ENCODE measurements around the gene CLEC4M.
"Not testable (repeated sequence)": the region's sequence is repeated elsewhere in the genome, so short reads cannot be mapped to it uniquely, and the experiment has no call there.

CLEC4M gene

DNA sequence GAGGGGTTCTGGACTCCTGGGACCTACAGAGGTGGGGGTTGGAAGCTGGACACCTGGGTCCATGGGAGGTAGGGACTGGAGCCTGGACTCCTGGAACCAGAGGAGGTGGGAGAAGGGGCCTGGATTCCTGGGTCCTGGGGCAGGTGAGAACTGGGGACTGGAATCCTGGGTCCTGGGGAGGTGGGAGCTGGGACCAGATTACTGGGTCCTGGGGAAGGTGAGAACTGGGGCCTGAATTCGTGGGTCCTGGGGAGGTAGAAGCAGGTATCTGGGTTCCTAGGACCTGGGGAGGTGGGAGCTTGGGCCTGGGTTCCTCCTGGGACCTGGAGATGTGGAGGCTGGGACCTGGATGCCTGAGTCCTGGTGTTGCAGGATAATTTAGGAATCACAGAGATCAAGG, 653 bp downstream of the CLEC4M start:
- no peak for DNase-seq (ENCODE audit: extremely low spot score)
- ChIA-PET CTCF (interaction anchor here (0.6 to 1.0 kb wide), 2 partner anchors 12 to 59 kb away, joined by 3 read pairs; no protein-coding TSS in a partner anchor), POLR2A (no interaction called here)
- TF ChIP-seq SP1 (IDR thresholded peaks at IDR 0.05), result no peak
- TF ChIP-seq ZNF384 (IDR thresholded peaks at IDR 0.05), result no peak
- TF ChIP-seq HDGF (IDR thresholded peaks at IDR 0.05; ENCODE audit: borderline replicate concordance), result no peak
- no peak for TF ChIP-seq FOXM1 (IDR thresholded peaks at IDR 0.05; ENCODE audit: borderline replicate concordance)
- TF ChIP-seq BHLHE40 (IDR thresholded peaks at IDR 0.05; ENCODE audit: borderline replicate concordance), result no peak
- TF ChIP-seq TARDBP (IDR thresholded peaks at IDR 0.05), result no peak
- TF ChIP-seq FOXA1 (IDR thresholded peaks at IDR 0.05), result no peak
- TF ChIP-seq SUZ12 (IDR thresholded peaks at IDR 0.05), result no peak
- TF ChIP-seq NFRKB (IDR thresholded peaks at IDR 0.05), result no peak

DNA sequence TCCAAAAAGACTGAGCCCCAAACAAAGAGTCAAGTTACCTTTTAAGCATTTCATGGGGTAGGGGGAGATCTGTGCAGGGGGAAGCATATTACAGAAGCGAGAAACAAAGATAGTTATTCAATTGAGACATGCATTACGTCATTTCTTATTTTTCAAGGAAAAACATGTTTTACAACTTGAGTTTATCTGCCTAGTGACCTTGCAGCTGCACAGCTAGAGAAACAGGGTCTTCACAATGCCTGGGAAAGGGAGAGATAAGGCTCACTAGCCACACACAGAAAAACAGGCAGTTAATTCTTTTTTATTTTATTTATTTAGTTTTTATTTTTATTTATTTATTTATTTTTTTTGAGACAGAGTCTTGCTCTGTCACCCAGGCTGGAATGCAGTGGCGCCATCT, 1.1 kb downstream of the CLEC4M start:
- CTCF ChIA-PET, result interaction anchor here (0.6 to 1.0 kb wide), 2 partner anchors 12 to 59 kb away, joined by 3 read pairs; no protein-coding TSS in a partner anchor
- DNase-seq (ENCODE audit: extremely low spot score); POLR2A ChIA-PET: not testable (repeated sequence)

DNA sequence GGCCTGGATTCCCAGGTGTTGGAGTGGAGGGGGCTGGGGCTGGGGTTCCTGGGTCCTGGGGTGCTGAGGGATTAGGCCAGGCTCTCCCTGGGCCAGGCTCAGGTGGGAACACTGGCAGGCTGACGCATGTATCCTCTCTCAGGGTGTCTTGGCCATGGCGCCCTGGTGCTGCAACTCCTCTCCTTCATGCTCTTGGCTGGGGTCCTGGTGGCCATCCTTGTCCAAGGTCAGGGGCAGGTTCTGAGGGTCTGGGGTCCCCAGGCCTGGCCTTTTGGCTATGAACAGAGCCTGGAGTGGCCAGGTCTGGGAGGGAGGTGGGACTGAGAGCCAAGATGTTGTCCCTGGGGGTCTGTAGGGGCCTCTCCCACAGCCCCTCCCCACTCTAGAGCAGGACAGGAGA, 2.0 kb downstream of the CLEC4M start:
- POLR2A ChIA-PET; DNase-seq (ENCODE audit: extremely low spot score): not testable (repeated sequence)
- CTCF ChIA-PET, result interaction anchor here (0.6 kb wide), 1 partner anchor 27 kb away, joined by 4 read pairs; no protein-coding TSS in a partner anchor

DNA sequence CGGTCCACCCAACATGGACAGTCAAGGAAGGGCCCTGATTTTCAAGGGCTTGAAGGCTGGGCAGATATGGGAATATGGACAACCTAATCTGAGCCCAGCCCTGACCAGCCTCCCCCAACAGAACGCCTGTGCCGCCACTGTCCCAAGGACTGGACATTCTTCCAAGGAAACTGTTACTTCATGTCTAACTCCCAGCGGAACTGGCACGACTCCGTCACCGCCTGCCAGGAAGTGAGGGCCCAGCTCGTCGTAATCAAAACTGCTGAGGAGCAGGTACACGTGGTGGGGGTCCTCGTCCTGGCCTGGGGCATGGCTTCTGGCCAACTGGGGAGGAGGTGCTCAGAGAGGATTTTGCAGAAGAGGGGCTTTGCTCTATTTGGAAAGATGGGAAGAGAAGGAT, 3.5 kb downstream of the CLEC4M start:
- ChIA-PET POLR2A (no interaction called here), CTCF (no interaction called here)

DNA sequence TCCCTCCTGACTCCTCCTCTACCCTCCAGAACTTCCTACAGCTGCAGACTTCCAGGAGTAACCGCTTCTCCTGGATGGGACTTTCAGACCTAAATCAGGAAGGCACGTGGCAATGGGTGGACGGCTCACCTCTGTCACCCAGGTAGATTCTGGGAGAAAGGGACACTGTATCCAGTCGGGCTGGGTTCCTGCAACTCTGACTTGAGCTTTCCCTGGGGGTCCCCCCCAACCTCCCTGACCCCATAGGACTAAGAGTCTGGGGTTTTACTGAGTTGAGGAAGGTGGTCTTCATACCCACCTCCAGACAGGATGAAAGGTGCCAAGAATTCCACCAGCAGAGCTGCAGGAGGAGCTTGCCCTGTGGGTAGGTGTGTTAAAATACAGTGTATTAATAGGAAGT, 4.4 kb downstream of the CLEC4M start:
- DNase-seq (ENCODE audit: extremely low spot score), result no peak
- ChIA-PET POLR2A (no interaction called here), CTCF (interaction anchor here (0.5 kb wide), 1 partner anchor 177 kb away, joined by 3 read pairs; no protein-coding TSS in a partner anchor)
- TF ChIP-seq LEF1 (IDR thresholded peaks at IDR 0.05; ENCODE audit: borderline replicate concordance) (no peak), FOXK2 (IDR thresholded peaks at IDR 0.05) (no peak), TARDBP (IDR thresholded peaks at IDR 0.05) (no peak), L3MBTL2 (conservative IDR thresholded peaks at IDR 0.05) (no peak)

More for the DNA sequence above, 3.5 kb downstream of the CLEC4M start:
- DNase-seq (ENCODE audit: extremely low spot score), result no peak
- TF ChIP-seq SP1 (IDR thresholded peaks at IDR 0.05), result no peak
- no peak for TF ChIP-seq BHLHE40 (IDR thresholded peaks at IDR 0.05; ENCODE audit: borderline replicate concordance)
- TF ChIP-seq ELF4 (IDR thresholded peaks at IDR 0.05), result no peak
- no peak for TF ChIP-seq HDGF (IDR thresholded peaks at IDR 0.05; ENCODE audit: borderline replicate concordance)
- no peak for TF ChIP-seq TARDBP (IDR thresholded peaks at IDR 0.05)
- no peak for TF ChIP-seq ZNF384 (IDR thresholded peaks at IDR 0.05)
- no peak for TF ChIP-seq CTBP1 (IDR thresholded peaks at IDR 0.05; ENCODE audit: borderline replicate concordance)
- no peak for TF ChIP-seq FOXM1 (IDR thresholded peaks at IDR 0.05; ENCODE audit: borderline replicate concordance)
- TF ChIP-seq L3MBTL2 (conservative IDR thresholded peaks at IDR 0.05), result no peak

DNA sequence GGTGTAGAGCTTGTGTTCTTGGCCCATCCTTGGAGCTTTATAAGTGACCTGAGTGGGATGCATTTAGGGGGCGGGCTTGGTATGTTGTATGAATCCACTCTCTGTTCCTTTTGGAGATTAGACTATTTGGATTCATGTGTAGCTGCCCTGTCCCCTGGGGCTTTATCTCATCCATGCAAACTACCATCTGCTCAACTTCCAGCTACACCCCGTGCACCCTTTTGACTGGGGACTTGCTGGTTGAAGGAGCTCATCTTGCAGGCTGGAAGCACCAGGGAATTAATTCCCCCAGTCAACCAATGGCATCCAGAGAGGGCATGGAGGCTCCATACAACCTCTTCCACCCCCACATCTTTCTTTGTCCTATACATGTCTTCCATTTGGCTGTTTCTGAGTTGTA, 6.1 kb downstream of the CLEC4M start:
- ChIA-PET CTCF (no interaction called here), POLR2A (no interaction called here)
- no peak for DNase-seq (ENCODE audit: extremely low spot score)
- no peak for TF ChIP-seq SUZ12 (IDR thresholded peaks at IDR 0.05)
- no peak for TF ChIP-seq HDGF (IDR thresholded peaks at IDR 0.05; ENCODE audit: borderline replicate concordance)

DNA sequence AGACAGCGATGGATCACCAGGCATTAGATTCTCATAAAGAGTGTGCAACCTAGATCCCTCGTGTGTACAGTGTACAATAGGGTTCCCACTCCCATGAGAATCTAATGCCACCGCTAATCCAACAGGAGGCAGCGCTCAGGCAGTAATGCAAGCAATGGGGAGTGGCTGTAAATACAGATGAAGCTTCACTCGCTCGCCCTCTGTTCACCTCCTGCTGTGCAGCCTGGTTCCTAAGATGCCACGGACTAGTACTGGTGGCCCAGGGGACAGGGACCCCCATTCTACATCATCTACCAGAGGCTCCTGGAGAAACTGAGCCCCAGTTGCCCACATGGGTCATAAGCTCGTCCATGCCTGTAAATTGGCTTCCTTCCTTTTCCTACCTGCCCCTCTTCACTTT, 8.0 kb downstream of the CLEC4M start:
- no peak for DNase-seq (ENCODE audit: extremely low spot score)
- CTCF ChIA-PET, result no interaction called here
- POLR2A ChIA-PET, result no interaction called here
- no peak for TF ChIP-seq ARNT (IDR thresholded peaks at IDR 0.05)

DNA sequence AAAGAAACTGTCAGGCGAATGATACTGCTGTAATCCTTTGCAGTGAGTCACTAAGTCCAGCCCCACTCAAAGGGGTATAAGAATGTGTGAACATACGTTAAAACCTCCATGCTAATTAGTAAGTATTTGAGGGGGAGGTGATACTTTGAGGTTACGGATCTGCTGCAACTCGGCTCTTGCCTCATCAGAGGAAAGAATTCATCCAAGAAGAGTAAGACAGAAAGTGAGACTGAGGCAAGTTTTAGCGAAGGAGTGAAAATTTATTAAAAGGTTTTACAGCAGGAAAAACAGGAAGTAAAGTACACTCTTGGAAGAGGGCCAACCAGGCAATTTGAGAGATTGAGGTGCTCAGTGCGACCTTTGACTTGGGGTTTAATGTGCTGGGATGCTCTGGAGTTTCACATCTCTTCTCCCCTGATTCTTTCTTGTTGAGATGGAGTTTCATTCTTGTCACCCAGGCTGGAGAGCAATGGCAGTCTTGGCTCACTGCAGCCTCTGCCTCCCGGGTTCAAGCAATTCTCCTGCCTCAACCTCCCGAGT, 9.8 kb downstream of the CLEC4M start:
- no peak for DNase-seq (ENCODE audit: extremely low spot score)
- no peak for TF ChIP-seq ARNT (IDR thresholded peaks at IDR 0.05)
- TF ChIP-seq ELF4 (IDR thresholded peaks at IDR 0.05), result no peak
- no peak for TF ChIP-seq NFRKB (IDR thresholded peaks at IDR 0.05)
- TF ChIP-seq L3MBTL2 (conservative IDR thresholded peaks at IDR 0.05), result no peak
- no peak for TF ChIP-seq ZNF384 (IDR thresholded peaks at IDR 0.05)
- TF ChIP-seq LEF1 (IDR thresholded peaks at IDR 0.05; ENCODE audit: borderline replicate concordance), result no peak
- TF ChIP-seq SP1 (IDR thresholded peaks at IDR 0.05), result no peak
- TF ChIP-seq FOXK2 (IDR thresholded peaks at IDR 0.05), result no peak
- no peak for TF ChIP-seq SUZ12 (IDR thresholded peaks at IDR 0.05)
- CTCF ChIA-PET, result no interaction called here
- POLR2A ChIA-PET, result no interaction called here

DNA sequence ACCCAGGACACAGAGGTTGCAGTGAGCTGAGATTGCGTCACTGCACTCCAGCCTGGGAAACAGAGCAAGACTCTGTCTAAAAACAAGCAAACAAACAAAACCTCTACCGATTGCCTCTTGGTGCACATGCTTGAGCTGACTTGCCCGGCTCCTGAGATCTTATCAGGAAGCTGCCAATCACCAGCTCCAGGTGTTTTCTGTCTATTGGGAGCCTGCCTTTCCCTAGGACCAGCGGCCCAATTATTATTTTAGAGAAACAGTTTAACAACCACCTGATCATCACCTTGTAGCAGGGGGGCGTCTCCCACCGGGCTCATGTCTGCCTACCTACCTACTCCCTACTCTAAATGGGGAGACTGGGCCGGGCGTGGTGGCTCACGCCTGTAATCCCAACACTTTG, 10.8 kb downstream of the CLEC4M start:
- TF ChIP-seq L3MBTL2 (conservative IDR thresholded peaks at IDR 0.05) (no peak), ZNF384 (IDR thresholded peaks at IDR 0.05) (no peak), FOXK2 (IDR thresholded peaks at IDR 0.05) (no peak), CTBP1 (IDR thresholded peaks at IDR 0.05; ENCODE audit: borderline replicate concordance) (no peak), BHLHE40 (IDR thresholded peaks at IDR 0.05; ENCODE audit: borderline replicate concordance) (no peak), ARNT (IDR thresholded peaks at IDR 0.05) (no peak), SUZ12 (IDR thresholded peaks at IDR 0.05) (no peak), SP1 (IDR thresholded peaks at IDR 0.05) (no peak), NFRKB (IDR thresholded peaks at IDR 0.05) (no peak), ELF4 (IDR thresholded peaks at IDR 0.05) (no peak), LEF1 (IDR thresholded peaks at IDR 0.05; ENCODE audit: borderline replicate concordance) (no peak)
- ChIA-PET POLR2A (no interaction called here), CTCF (no interaction called here)
- DNase-seq (ENCODE audit: extremely low spot score), result no peak

DNA sequence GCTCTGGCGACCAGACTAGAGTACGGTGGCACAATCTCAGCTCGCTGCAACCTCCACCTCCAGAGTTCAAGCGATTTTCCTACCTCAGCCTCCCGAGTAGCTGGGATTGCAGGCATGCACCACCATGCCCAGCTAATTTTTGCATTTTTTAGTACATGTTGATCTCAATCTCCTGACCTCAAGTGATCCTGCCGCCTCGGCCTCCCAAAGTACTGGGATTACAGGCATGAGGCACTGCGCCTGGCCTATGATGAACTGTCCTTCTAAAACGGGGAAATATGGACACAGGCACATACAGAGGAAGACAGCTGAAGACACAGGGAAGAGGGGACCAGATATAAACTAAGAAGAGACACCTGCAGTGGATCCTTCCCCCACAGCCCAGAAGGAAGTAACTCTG, 12.7 kb downstream of the CLEC4M start:
- TF ChIP-seq SP1 (IDR thresholded peaks at IDR 0.05) (no peak), ZNF384 (IDR thresholded peaks at IDR 0.05) (no peak), LEF1 (IDR thresholded peaks at IDR 0.05; ENCODE audit: borderline replicate concordance) (no peak), L3MBTL2 (conservative IDR thresholded peaks at IDR 0.05) (no peak), FOXK2 (IDR thresholded peaks at IDR 0.05) (no peak), NFRKB (IDR thresholded peaks at IDR 0.05) (no peak), HDGF (IDR thresholded peaks at IDR 0.05; ENCODE audit: borderline replicate concordance) (no peak), BHLHE40 (IDR thresholded peaks at IDR 0.05; ENCODE audit: borderline replicate concordance) (no peak), FOXM1 (IDR thresholded peaks at IDR 0.05; ENCODE audit: borderline replicate concordance) (no peak), TARDBP (IDR thresholded peaks at IDR 0.05) (no peak), ARNT (IDR thresholded peaks at IDR 0.05) (no peak), SUZ12 (IDR thresholded peaks at IDR 0.05) (no peak), CTBP1 (IDR thresholded peaks at IDR 0.05; ENCODE audit: borderline replicate concordance) (no peak)
- TF ChIP-seq, protein P1, sequence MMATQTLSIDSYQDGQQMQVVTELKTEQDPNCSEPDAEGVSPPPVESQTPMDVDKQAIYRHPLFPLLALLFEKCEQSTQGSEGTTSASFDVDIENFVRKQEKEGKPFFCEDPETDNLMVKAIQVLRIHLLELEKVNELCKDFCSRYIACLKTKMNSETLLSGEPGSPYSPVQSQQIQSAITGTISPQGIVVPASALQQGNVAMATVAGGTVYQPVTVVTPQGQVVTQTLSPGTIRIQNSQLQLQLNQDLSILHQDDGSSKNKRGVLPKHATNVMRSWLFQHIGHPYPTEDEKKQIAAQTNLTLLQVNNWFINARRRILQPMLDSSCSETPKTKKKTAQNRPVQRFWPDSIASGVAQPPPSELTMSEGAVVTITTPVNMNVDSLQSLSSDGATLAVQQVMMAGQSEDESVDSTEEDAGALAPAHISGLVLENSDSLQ (IDR thresholded peaks at IDR 0.05), result no peak
- POLR2A ChIA-PET, result no interaction called here
- no peak for DNase-seq (ENCODE audit: extremely low spot score)
- CTCF ChIA-PET, result interaction anchor here (1.0 kb wide), 1 partner anchor 12 kb away, joined by 3 read pairs; no protein-coding TSS in a partner anchor
